ENCODE measurements around the gene COL4A1.

The COL4A1 gene

DNA sequence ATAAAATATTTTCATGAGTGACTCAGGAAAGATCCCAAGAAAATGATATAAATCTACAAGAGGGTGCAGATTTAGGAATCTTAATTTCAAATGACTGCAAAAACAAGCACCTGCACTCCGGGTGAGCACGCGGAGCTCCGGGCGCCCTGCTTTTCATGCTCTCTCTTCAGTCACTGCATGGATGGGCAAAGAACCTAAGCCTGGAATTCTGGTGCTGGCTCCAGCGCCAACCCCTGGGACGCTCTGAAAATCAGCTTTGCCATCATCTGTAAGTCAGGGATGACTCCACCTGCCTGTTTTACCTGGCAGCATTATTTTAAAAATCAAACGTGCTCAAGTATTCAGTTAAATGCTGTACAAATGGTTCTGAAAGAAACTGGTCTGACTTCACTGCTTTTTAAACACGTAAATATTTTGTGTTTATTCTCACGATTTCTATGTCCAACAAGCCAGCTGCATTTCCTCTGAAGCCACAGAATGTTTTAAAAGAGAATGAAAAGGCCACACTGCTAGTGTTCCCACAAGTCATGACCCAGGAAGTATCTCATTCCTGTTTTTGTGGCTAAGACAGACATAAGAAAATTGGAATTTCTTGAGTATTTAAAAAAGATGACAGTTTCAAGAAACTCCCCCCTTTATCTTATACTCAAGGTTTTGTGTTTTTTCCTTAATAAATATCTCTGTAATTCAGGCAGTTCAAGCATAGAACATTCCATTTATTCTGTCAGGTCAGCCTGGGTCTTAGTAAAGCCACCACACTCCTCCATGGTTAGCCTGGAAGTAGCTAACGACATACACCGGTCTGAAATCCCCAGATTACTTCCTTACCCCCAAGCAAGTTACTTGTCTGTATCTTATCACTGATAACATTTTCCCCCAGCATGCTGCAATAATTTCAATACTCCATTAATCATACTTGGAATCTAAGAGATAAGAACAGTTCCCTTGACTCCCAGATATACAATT is 81.1 kb downstream of the COL4A1 start:
- H3K36me3 ChIP-seq (replicated peaks in 1 of 2; ENCODE audit: control insufficient read depth in 2 of 2, insufficient read depth in 2 of 2, low read length in 2 of 2): no peaks in the 10 kb centered on the region
- H2BK120ac ChIP-seq (ENCODE audit: low read depth, low read length): no peak overlapping the region
- no peak overlapping the region for H3K4me3 ChIP-seq (ENCODE audit: low read length in 2 of 2)
- no peaks in the 10 kb centered on the region for H3K9me3 ChIP-seq (replicated peaks in 1 of 2; ENCODE audit: control insufficient read depth in 2 of 2, insufficient read depth in 1 of 2, low read depth in 1 of 2, low read length in 2 of 2)
- H3K14ac ChIP-seq (ENCODE audit: low read length): no peak overlapping the region
- no peak overlapping the region for H2BK5ac ChIP-seq (ENCODE audit: low read length)
- no peak for DNase-seq (ENCODE audit: low spot score)
- no peak overlapping the region for H2AK5ac ChIP-seq (ENCODE audit: low read depth, low read length)
- H2AFZ ChIP-seq (ENCODE audit: low read length): no peak overlapping the region
- H3K27ac ChIP-seq (replicated peaks; ENCODE audit: low read length): no peak overlapping the region
- H2BK15ac ChIP-seq (ENCODE audit: low read length): no peak overlapping the region
- H3K18ac ChIP-seq (ENCODE audit: low read length): no peak overlapping the region
- no peak overlapping the region for H4K91ac ChIP-seq (ENCODE audit: low read depth, low read length, poor library complexity)
- no peak overlapping the region for H3K4ac ChIP-seq (ENCODE audit: low read length)
- no peak overlapping the region for H2BK12ac ChIP-seq (ENCODE audit: low read length)
- H3K4me2 ChIP-seq (ENCODE audit: insufficient read depth, low read length, poor library complexity, severe bottlenecking): no peak overlapping the region
- no peak overlapping the region for H3K9ac ChIP-seq (ENCODE audit: low read depth, low read length, poor library complexity)
- no peak overlapping the region for H3K23ac ChIP-seq (ENCODE audit: low read depth, low read length, poor library complexity)
- peaks cover 6% of the 10 kb centered on the region for H3K79me1 ChIP-seq (ENCODE audit: low read depth, low read length)
- no peaks in the 10 kb centered on the region for H3K27me3 ChIP-seq (ENCODE audit: control insufficient read depth in 3 of 3, insufficient read depth in 3 of 3, low read depth in 1 of 3, low read length in 3 of 3)
- H3K4me1 ChIP-seq (ENCODE audit: control insufficient read depth in 2 of 2, insufficient read depth in 1 of 2, low read depth in 1 of 2, low read length in 2 of 2): peaks cover 6 to 10% of the 10 kb centered on the region in 2 donors
- WGBS, 2 donors (ENCODE audit: extremely low coverage in 2 of 2, insufficient read length in 2 of 2, insufficient replicate concordance in 1 of 2): no CpG with 5 or more reads among the region's 12 CpGs
- H4K8ac ChIP-seq (ENCODE audit: low read depth, low read length): no peak overlapping the region

DNA sequence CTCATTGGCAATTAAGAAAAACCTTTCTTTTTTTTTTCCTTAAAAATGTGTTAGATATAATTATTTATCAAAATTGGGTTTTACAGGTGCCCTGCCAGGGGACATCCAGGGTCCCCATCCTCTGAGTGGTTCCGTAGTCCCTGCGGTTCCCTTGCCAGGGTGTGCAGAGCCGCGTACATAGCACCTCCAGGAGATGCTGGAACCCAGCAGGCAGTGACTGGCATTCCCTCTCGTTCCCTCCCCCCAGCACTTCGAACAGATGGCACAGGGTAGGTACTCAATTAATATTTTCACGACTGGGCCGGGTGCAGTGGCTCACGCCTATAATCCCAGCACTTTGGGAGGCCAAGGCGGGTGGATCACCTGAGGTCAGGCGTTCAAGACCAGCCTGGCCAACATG is 82.0 kb downstream of the COL4A1 start:
- Histone ChIP-seq H3K23ac (ENCODE audit: low read depth, low read length, poor library complexity) (no peak overlapping the region), H4K8ac (ENCODE audit: low read depth, low read length) (no peak overlapping the region), H3K9me3 (replicated peaks in 1 of 2; ENCODE audit: control insufficient read depth in 2 of 2, insufficient read depth in 1 of 2, low read depth in 1 of 2, low read length in 2 of 2) (no peaks in the 10 kb centered on the region), H3K4ac (ENCODE audit: low read length) (no peak overlapping the region), H3K27me3 (ENCODE audit: control insufficient read depth in 3 of 3, insufficient read depth in 3 of 3, low read depth in 1 of 3, low read length in 3 of 3) (no peaks in the 10 kb centered on the region), H3K79me1 (ENCODE audit: low read depth, low read length) (peaks cover 6% of the 10 kb centered on the region), H3K4me3 (ENCODE audit: low read length in 2 of 2) (no peak overlapping the region), H3K4me2 (ENCODE audit: insufficient read depth, low read length, poor library complexity, severe bottlenecking) (no peak overlapping the region), H2AFZ (ENCODE audit: low read length) (no peak overlapping the region), H3K14ac (ENCODE audit: low read length) (no peak overlapping the region), H3K9ac (ENCODE audit: low read depth, low read length, poor library complexity) (no peak overlapping the region), H2BK120ac (ENCODE audit: low read depth, low read length) (no peak overlapping the region), H2BK12ac (ENCODE audit: low read length) (no peak overlapping the region), H3K36me3 (replicated peaks in 1 of 2; ENCODE audit: control insufficient read depth in 2 of 2, insufficient read depth in 2 of 2, low read length in 2 of 2) (no peaks in the 10 kb centered on the region), H4K91ac (ENCODE audit: low read depth, low read length, poor library complexity) (no peak overlapping the region), H2BK15ac (ENCODE audit: low read length) (no peak overlapping the region), H2AK5ac (ENCODE audit: low read depth, low read length) (no peak overlapping the region), H3K4me1 (ENCODE audit: control insufficient read depth in 2 of 2, insufficient read depth in 1 of 2, low read depth in 1 of 2, low read length in 2 of 2) (peaks cover 5 to 10% of the 10 kb centered on the region in 2 donors), H3K27ac (replicated peaks; ENCODE audit: low read length) (no peak overlapping the region), H3K18ac (ENCODE audit: low read length) (no peak overlapping the region), H2BK5ac (ENCODE audit: low read length) (no peak overlapping the region)
- DNase-seq (ENCODE audit: low spot score): no peak
- WGBS, 2 donors (ENCODE audit: extremely low coverage in 2 of 2, insufficient read length in 2 of 2, insufficient replicate concordance in 1 of 2): no CpG with 5 or more reads among the region's 11 CpGs

DNA sequence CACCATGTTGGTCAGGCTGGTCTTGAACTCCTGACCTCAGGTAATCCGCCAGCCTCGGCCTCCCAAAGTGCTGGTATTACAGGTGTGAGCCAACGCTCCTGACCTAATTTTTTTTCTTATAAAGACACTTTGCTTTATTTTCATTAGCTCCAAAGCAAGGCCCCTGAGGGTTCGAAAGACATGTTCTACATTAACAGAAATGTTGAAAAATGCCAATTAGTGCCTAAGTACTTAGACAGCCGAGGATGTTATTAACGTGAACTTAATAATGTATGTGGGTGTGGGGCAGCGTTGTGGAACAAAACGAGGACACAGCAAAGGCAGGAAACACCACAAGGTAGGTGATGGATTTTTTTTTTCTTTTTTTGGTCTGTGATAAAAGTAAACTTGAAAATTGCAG is 82.4 kb downstream of the COL4A1 start:
- no peak overlapping the region for H3K23ac ChIP-seq (ENCODE audit: low read depth, low read length, poor library complexity)
- peaks cover 6% of the 10 kb centered on the region for H3K79me1 ChIP-seq (ENCODE audit: low read depth, low read length)
- DNase-seq (ENCODE audit: low spot score): no peak
- H3K18ac ChIP-seq (ENCODE audit: low read length): no peak overlapping the region
- H3K4ac ChIP-seq (ENCODE audit: low read length): no peak overlapping the region
- no peak overlapping the region for H4K8ac ChIP-seq (ENCODE audit: low read depth, low read length)
- H3K4me1 ChIP-seq (ENCODE audit: control insufficient read depth in 2 of 2, insufficient read depth in 1 of 2, low read depth in 1 of 2, low read length in 2 of 2): peaks cover 1 to 10% of the 10 kb centered on the region in 2 donors
- no peak overlapping the region for H2BK120ac ChIP-seq (ENCODE audit: low read depth, low read length)
- H3K14ac ChIP-seq (ENCODE audit: low read length): no peak overlapping the region
- no peak overlapping the region for H3K9ac ChIP-seq (ENCODE audit: low read depth, low read length, poor library complexity)
- H2AFZ ChIP-seq (ENCODE audit: low read length): no peak overlapping the region
- no CpG with 5 or more reads among the region's 8 CpGs for WGBS, 2 donors (ENCODE audit: extremely low coverage in 2 of 2, insufficient read length in 2 of 2, insufficient replicate concordance in 1 of 2)
- H2AK5ac ChIP-seq (ENCODE audit: low read depth, low read length): no peak overlapping the region
- no peak overlapping the region for H3K4me2 ChIP-seq (ENCODE audit: insufficient read depth, low read length, poor library complexity, severe bottlenecking)
- H4K91ac ChIP-seq (ENCODE audit: low read depth, low read length, poor library complexity): no peak overlapping the region
- no peak overlapping the region for H3K27ac ChIP-seq (replicated peaks; ENCODE audit: low read length)
- no peak overlapping the region for H3K4me3 ChIP-seq (ENCODE audit: low read length in 2 of 2)
- H2BK5ac ChIP-seq (ENCODE audit: low read length): no peak overlapping the region
- no peaks in the 10 kb centered on the region for H3K27me3 ChIP-seq (ENCODE audit: control insufficient read depth in 3 of 3, insufficient read depth in 3 of 3, low read depth in 1 of 3, low read length in 3 of 3)
- H3K36me3 ChIP-seq (replicated peaks in 1 of 2; ENCODE audit: control insufficient read depth in 2 of 2, insufficient read depth in 2 of 2, low read length in 2 of 2): no peaks in the 10 kb centered on the region
- H2BK12ac ChIP-seq (ENCODE audit: low read length): no peak overlapping the region
- H3K9me3 ChIP-seq (replicated peaks in 1 of 2; ENCODE audit: control insufficient read depth in 2 of 2, insufficient read depth in 1 of 2, low read depth in 1 of 2, low read length in 2 of 2): no peaks in the 10 kb centered on the region
- H2BK15ac ChIP-seq (ENCODE audit: low read length): no peak overlapping the region

DNA sequence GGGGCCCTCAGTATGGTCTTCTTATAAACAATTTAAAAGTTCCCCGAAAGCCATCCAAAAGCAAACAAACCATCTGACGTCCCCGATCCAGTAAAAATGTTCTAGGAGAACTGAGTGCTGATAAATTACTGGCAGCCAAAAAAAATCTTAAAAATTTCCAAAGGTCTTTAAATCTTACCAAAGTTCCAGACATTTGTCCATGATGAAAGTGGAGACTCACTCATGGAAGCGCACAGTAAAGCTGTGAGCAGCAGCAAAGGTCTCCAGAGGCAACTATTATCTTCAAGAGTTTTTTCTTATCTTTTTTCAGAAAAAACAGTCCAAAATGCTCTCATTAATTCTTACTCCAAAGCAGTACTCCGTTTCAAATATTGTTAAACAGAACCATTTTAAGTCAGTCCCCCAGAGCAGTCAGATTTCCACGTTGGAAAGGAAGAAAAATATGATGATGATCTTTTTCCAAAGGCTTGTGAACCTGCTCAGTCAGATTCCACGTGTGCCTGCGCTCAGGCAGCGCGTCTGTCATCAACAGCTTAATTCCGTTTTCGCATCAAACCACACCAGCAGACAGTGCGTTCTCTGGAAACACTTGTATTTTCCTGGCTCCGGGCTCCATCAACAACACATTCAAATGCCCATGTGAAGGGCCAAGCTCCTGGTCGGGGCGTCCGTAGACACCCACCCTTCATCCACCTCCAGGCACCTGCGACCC is 85.4 kb downstream of the COL4A1 start:
- H2AK5ac ChIP-seq (ENCODE audit: low read depth, low read length): peak overlapping the region; percentile 98

More for the DNA sequence above, 85.4 kb downstream of the COL4A1 start:
- Histone ChIP-seq H3K9ac (ENCODE audit: low read depth, low read length, poor library complexity) (peak overlapping the region; percentile 68), H2AFZ (ENCODE audit: low read length) (peak overlapping the region; percentile 79), H4K8ac (ENCODE audit: low read depth, low read length) (no peak overlapping the region), H3K9me3 (replicated peaks in 1 of 2; ENCODE audit: control insufficient read depth in 2 of 2, insufficient read depth in 1 of 2, low read depth in 1 of 2, low read length in 2 of 2) (no peaks in the 10 kb centered on the region), H3K23ac (ENCODE audit: low read depth, low read length, poor library complexity) (no peak overlapping the region), H3K4me2 (ENCODE audit: insufficient read depth, low read length, poor library complexity, severe bottlenecking) (no peak overlapping the region), H4K91ac (ENCODE audit: low read depth, low read length, poor library complexity) (no peak overlapping the region), H3K79me1 (ENCODE audit: low read depth, low read length) (peaks cover 5% of the 10 kb centered on the region), H3K27me3 (ENCODE audit: control insufficient read depth in 3 of 3, insufficient read depth in 3 of 3, low read depth in 1 of 3, low read length in 3 of 3) (no peaks in the 10 kb centered on the region), H3K4ac (ENCODE audit: low read length) (peak overlapping the region; percentile 2), H3K36me3 (replicated peaks in 1 of 2; ENCODE audit: control insufficient read depth in 2 of 2, insufficient read depth in 2 of 2, low read length in 2 of 2) (no peaks in the 10 kb centered on the region), H3K14ac (ENCODE audit: low read length) (no peak overlapping the region), H3K4me3 (ENCODE audit: low read length in 2 of 2) (peak overlapping the region in 1 of 2 donors; percentile 48), H2BK120ac (ENCODE audit: low read depth, low read length) (no peak overlapping the region), H2BK12ac (ENCODE audit: low read length) (peak overlapping the region; percentile 82), H3K18ac (ENCODE audit: low read length) (peak overlapping the region; percentile 91), H2BK5ac (ENCODE audit: low read length) (no peak overlapping the region), H3K27ac (replicated peaks; ENCODE audit: low read length) (no peak overlapping the region), H2BK15ac (ENCODE audit: low read length) (peak overlapping the region; percentile 45), H3K4me1 (ENCODE audit: control insufficient read depth in 2 of 2, insufficient read depth in 1 of 2, low read depth in 1 of 2, low read length in 2 of 2) (peaks cover 4 to 14% of the 10 kb centered on the region in 2 donors)
- no CpG with 5 or more reads among the region's 18 CpGs for WGBS, 2 donors (ENCODE audit: extremely low coverage in 2 of 2, insufficient read length in 2 of 2, insufficient replicate concordance in 1 of 2)
- no peak for DNase-seq (ENCODE audit: low spot score)

Data from neuronal stem cell (in vitro differentiated cells).